WERI-Rb-1 (cell line): Measurements from ENCODE around the gene CCDC51.
"Not testable (repeated sequence)": the region's sequence is repeated elsewhere in the genome, so short reads cannot be mapped to it uniquely, and the experiment has no call there.

Experiments used
- DNase-seq: peaks from one replicate; pipeline ENCODE4 v3.0.0-alpha.2; 2020
- H3K27ac ChIP-seq: fragments of 250-450 bp; sonication (Bioruptor Pico); 2 replicates; pipeline ENCODE4 v1.5.1; 2020; ENCODE audit warnings: mild to moderate bottlenecking, moderate library complexity
- H3K27me3 ChIP-seq: fragments of 250-450 bp; sonication (Bioruptor Pico); 2 replicates; pipeline ENCODE4 v1.5.1; 2021; ENCODE audit warnings: mild to moderate bottlenecking, low read depth, moderate library complexity; ENCODE audit not compliant: insufficient read depth, severe bottlenecking
- H3K36me3 ChIP-seq: fragments of 250-450 bp; sonication (Bioruptor Pico); 2 replicates; pipeline ENCODE4 v1.5.1; 2020; ENCODE audit warnings: mild to moderate bottlenecking, moderate library complexity
- H3K4me3 ChIP-seq: 2 replicates; pipeline ENCODE4 v1.5.1; 2011; ENCODE audit warnings: low read depth, mild to moderate bottlenecking, control low read depth, low read length
- H3K9me3 ChIP-seq: fragments of 250-450 bp; sonication (Bioruptor Pico); 2 replicates; pipeline ENCODE4 v1.5.1; 2021; ENCODE audit warnings: mild to moderate bottlenecking, moderate library complexity; ENCODE audit not compliant: severe bottlenecking
- TF ChIP-seq, protein P1 (sequence below): IDR thresholded peaks from 2 replicates; pipeline ENCODE4 v1.5.1; 2011; ENCODE audit warnings: low read depth, mild to moderate bottlenecking, control low read depth, inconsistent platforms, low read length

Gene CCDC51

DNA sequence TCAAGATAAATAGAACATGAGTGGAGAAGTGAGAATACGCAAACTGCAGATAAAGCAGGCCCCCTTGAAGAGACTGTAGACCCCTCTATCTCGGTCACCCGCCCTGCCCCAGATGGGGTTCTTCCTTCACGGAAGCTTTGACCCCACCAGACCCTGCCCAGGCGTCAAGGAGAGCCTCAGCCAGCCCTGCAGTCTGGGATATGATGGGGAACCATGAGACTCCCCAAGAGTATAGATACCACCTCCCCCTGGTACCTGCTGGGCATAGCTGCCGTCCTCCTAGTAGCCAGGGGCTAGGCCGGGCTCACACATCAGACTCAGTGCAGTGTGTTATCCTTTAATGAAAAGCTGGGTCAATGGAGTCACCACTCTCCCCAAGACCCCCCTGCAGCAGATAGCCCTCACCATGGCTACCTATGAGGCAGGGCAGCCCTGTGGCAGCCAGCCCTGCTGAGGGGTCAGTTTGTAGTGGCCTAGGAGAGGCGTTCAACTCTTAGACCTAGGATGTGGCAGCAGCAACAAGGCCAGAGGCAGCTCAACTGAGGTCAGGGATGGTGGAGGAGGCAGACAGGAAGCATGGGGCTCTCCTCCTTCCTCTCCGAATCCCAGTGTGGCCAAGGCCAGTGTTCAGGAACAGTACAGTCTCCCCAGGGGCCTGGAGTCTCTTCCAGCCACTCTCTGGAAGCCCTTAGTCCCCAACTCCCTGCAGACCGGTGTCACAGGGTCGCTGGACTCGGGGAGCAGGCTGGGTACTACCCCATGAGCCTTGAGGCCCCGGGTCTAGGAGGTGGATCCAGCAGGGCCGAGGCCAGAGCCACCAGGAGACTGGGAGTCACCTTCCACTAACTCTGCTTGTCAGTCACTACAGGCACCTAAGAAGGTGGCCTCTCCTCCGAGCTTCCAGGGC, 36.1 kb downstream of the CCDC51 start:
- DNase-seq = peak; percentile 5
- no peaks in the 10 kb centered on the region for H3K27me3 ChIP-seq
- H3K4me3 ChIP-seq = no peak overlapping the region
- H3K27ac ChIP-seq = no peak overlapping the region
- peaks cover 51% of the 10 kb centered on the region for H3K36me3 ChIP-seq
- TF ChIP-seq, protein P1, sequence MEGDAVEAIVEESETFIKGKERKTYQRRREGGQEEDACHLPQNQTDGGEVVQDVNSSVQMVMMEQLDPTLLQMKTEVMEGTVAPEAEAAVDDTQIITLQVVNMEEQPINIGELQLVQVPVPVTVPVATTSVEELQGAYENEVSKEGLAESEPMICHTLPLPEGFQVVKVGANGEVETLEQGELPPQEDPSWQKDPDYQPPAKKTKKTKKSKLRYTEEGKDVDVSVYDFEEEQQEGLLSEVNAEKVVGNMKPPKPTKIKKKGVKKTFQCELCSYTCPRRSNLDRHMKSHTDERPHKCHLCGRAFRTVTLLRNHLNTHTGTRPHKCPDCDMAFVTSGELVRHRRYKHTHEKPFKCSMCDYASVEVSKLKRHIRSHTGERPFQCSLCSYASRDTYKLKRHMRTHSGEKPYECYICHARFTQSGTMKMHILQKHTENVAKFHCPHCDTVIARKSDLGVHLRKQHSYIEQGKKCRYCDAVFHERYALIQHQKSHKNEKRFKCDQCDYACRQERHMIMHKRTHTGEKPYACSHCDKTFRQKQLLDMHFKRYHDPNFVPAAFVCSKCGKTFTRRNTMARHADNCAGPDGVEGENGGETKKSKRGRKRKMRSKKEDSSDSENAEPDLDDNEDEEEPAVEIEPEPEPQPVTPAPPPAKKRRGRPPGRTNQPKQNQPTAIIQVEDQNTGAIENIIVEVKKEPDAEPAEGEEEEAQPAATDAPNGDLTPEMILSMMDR = no peak
- H3K9me3 ChIP-seq = no peaks in the 10 kb centered on the region

DNA sequence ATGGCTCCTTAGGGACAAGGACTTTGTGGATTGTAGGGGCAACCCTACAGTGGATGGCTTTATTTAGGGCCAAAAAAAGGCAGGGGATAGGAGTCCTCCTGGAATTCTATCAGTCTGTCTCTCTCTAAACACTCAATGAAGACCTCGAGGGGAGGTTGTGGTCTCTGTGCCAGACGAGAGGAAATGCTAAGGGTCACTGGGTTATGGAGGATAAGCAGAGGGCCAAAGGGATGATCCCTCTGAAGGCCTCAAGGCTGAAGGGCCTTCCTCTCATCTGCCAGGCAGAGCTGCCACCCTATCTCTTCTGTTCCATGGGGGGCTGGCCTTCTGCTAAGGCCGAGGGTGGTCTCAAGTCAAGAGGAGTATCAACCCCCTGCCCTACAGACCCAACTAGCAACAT, 37.0 kb downstream of the CCDC51 start:
- no peaks in the 10 kb centered on the region for H3K27me3 ChIP-seq
- no peak overlapping the region for H3K27ac ChIP-seq
- H3K36me3 ChIP-seq = peaks cover 43% of the 10 kb centered on the region
- H3K9me3 ChIP-seq = no peaks in the 10 kb centered on the region
- DNase-seq = no peak
- TF ChIP-seq, protein P1 = no peak
- H3K4me3 ChIP-seq = no peak overlapping the region

DNA sequence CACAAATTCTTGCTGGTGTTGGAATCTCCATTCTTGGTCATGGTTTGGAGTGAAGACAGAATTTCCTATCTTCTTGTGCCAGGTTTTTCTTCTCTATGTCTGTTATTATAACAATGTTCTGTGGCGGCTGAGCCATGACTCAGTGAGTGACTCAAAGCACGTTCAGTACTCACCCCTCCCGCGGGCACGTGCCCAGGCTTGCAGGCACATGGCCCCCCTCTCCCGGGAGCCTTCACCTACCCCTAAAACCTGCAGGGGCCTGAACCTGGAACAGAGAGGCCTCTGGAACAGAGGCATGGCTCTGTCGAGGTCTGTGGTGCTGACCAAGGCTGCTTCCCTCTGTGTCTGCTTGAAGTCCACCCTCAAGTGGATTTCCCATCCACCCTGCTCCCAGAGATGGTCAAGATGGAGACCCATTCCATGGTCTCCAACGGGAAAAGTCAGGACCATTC, 37.6 kb downstream of the CCDC51 start:
- Histone ChIP-seq H3K27ac (no peak overlapping the region), H3K9me3 (no peaks in the 10 kb centered on the region), H3K27me3 (no peaks in the 10 kb centered on the region), H3K4me3 (no peak overlapping the region), H3K36me3 (peaks cover 37% of the 10 kb centered on the region)
- TF ChIP-seq, protein P1 = no peak
- DNase-seq = peak; percentile 4

DNA sequence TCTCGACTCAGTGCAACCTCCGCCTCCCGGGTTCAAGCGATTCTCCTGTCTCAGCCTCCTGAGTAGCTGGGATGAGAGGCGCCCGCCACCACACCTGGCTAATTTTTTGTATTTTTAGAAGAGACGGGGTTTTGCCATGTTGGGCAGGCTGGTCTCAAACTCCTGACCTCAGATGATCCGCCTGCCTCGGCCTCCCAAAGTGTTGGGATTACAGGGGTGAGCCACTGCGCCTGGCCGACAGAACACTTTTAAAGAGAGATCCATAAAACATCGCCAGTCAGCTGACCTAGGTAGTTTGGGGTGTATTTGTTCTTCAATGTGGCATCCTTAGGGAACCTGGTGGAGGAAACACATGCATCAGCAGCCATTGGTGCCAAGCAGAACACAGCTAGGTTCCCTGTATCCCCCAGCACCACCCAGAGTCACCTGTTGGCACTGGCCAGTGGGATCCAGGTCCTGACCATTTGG, 38.5 kb downstream of the CCDC51 start:
- not testable (repeated sequence) for H3K27me3 ChIP-seq, DNase-seq, H3K27ac ChIP-seq

DNA sequence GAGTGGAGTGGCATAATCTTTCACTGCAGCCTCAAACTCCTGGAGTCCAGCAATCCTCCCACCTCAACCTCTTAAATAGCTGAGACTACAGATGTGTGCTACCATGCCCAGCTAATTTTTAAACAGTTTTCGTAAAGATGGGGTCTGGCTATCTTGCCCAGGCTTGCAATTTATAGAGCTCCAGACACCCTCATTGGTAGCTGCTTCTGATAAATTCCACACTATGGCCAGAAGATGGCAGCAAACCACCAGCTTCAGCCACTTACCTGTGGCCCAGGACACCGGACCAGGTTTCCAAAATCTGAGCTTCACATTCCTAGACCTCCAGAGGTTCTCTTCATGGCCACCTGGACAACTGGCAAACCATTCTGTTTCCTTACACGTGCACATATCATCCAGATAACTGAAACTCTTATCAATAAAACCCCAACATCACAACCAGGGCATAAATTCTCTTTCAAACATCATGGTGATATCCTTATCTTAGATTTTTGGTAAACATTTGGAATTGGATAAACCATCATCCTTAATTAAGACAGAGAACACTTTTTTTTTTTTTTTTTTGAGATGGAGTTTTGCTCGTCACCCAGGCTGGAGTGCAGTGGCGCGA, 39.0 kb downstream of the CCDC51 start:
- Histone ChIP-seq H3K27ac (no peak overlapping the region), H3K36me3 (peaks cover 23% of the 10 kb centered on the region), H3K9me3 (no peaks in the 10 kb centered on the region), H3K27me3 (no peaks in the 10 kb centered on the region), H3K4me3 (no peak overlapping the region)
- peak; percentile 55 for DNase-seq
- TF ChIP-seq, protein P1 = peak; percentile 69

More for the DNA sequence above, 38.5 kb downstream of the CCDC51 start:
- not testable (repeated sequence) for H3K9me3 ChIP-seq, H3K4me3 ChIP-seq
- H3K36me3 ChIP-seq = peaks cover 28% of the 10 kb centered on the region
